NK-92 (cell line): Measurements from ENCODE around the gene ABLIM3.

ENCODE experiments used
- DNase-seq: peaks from one replicate; lab custom pipeline; 2025; ENCODE audit not compliant: unreplicated experiment; lab: John Stamatoyannopoulos, UW

ABLIM3 gene

DNA sequence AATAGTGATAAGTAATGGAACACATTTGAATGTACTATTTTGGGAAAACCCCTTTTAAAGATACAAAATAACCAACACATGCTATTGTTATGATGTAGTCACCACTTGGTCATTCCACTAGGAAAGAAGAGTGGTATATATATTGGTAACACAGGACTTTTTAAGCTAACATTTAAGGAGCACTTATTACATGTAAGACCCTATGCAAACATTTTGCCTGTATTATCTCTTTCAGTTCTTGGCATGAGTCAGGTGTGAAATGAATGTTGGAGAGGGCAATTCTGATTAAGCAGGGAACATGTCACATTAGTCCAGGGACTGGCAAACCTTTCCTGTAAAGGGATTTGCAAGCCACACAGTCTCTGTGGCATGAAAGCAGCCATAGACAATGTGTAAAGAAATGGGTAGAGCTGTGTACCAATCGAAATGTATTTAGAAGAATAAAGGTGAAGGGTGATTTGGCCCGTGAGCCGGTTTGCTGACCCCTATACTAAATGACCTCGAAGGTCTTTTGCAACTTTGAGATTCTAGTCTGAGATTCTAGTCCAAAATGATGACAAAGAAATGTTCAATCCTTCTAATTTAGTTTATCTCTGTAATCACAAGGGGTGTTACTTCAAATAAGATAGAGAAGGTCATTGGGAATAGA, 15.3 kb downstream of the ABLIM3 start:
- no peak for DNase-seq

DNA sequence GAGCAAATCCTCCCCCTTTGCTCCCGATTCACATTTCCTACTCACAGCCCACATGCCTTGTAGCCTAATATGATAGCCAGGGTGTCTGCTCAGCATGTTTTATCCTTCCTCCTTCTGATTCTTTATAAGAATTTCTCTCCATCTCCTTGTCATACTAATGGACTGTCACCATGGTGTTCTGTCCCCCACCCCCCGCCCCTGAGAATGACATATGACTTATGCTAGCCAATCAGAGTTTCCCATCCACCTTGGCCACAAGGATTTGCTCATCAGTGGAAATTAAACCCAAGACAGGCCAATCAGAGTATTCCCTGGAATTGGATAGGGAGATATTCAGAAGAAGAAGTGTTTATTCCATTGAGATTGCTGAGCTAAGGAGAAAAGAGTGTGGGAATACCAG, 16.0 kb downstream of the ABLIM3 start:
- no peak for DNase-seq

DNA sequence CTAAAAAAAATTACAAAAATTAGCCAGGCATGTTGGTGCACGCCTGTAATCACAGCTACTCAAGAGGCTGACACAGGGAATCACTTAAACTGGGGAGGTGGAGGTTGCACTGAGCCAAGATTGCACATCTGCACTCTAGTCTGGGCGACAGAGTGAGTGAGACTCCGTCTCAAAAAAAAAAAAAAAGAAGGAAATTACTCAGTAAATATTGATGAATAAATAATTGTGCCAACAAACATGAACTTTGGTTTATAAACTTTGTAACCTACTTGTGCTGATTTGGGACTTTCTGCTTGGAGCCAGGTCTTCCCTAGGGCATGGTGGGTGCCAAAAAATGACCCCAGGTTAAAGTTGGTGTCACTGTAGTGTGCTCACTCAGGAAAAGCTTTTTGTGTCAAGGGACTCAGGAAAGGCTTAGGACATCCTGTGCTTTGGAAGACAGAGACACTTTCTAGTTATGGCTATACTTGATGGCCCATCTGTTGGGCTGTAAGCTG, 19.0 kb downstream of the ABLIM3 start:
- DNase-seq = no peak

DNA sequence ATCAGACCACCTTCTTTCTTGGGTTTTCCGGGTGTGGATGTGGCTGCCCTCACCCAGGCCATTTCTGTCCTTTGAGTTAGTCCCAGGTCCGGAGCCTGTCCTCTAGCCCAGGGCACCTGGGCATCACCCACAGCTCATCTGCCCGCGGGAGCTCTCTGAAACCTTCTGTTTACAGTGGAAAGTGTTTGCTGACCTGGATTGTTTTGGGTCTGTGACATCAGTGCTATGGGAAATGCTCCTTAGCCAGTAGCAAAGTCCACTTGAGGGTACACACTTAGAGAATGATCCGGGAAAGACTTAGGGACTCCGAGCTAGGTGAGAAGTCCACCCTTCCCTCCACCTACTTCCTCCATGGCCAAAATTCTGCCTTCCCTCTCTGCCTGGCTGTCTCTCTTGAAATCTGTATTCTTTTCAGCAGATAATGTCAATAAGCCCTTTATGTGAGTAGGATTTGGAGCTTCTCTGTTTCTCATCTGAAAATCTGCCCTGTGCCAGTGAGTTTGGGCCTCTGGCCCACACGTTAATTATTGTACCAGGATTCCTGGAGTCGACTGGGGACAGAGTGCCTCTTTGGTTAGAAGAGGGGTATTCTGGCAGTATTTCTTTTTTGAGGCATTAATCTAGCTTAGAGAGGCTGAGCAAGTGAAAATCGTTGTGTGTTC, 19.9 kb downstream of the ABLIM3 start:
- DNase-seq = no peak

DNA sequence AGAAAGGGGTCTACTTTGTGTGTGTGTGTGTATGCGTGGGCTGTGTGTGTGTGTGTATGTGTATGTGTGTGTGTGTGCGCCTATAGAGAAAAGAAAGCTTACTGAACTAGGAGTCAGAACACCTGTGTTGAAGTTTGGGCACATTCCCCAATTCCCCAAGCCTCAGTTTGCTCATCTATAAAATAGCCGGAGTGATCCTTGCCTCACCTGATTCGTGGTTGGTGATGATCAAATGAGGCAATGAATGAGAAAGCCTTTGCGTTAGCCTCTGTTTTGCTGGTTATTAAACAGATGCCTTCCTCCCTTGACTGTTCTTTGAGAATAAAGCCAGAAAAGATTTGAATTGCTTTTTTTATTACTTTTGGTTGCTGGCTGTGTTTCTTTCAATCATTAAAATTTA, 20.6 kb downstream of the ABLIM3 start:
- no peak for DNase-seq

DNA sequence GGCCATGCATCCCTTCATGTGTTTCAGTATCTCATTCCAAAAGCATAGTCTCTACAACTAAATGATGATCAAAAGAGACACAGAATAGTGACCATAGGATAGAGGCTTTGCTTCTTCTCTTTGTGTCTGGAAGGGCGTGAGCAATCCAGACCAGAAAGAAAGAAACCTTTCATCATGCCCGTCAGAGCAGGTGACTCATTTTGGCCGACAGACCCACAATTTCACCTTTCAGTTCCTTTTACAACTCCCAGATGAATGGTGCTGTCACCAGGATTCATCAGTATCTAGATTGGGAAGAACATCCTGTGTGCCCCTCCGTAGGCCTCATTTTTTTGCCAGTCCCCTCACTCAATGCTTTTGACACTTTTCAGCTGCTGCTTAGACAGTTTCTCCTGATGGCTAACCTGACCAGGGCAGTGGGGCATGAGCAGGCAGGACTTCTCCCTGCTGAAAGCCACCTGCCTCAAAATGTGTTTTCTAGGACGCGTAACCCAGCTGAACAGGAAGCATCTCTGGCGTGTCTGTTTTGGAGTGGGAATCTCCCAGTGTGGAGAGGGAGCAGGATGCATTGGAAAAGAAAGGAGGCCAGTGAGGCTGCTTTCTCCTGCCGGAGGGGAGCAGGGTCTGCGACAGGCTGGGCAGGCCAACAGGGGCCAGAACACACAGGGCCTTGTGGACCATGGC, 21.2 kb downstream of the ABLIM3 start:
- DNase-seq = no peak

DNA sequence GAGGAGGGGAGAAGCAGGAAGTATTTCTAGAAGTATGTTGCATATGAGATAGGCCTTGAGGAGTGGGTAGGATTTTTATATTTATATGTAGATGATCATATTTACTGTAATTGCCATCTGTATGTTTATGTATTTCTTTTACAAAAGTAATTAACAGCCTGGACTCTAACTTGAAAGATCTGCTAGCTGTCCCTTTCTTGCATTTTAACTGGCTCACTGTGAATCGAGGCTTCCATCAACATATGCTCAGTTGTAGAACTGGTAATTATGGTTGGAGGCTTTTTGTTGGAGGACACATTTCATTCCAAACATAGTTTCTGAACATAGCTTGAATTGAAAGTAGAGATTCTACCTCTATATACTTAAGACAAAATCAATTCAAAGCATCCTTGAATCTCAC, 23.4 kb downstream of the ABLIM3 start:
- DNase-seq = no peak

GRCh38 chr5:149166128-149166527, 24.8 kb downstream of the ABLIM3 start:
- no peak for DNase-seq

- no peak for DNase-seq
These were observed 25.4 kb downstream of the ABLIM3 start for GRCh38 chr5:149166591-149167100.

DNA sequence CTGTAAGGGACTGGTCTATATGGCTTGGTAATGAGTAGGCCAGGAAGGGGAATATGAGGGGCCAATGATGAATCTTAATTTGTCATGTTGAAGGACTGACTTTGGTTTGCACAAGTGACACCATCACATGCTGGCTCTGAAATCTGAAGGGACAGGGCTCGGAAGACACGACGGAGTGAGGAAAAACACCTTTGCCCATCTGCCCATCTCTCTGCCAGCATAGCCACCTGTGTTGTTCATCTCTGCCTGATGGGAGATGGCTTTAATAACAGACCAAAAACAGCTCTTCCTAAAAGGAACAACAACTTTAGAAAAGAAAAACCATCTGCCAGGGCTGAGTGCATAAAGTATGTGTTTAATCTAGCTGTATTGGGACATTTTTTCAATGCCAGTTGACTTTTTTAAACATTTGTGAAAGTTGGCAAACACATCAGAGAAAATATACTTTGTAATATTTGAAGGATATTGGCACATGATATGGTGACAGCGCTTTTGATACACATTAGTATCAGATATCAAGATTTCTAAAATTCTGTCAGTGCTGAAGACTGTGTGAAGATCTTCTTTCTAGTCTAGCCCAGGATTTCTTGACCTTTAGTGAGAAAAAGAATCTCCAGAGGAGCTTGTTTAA, 27.1 kb downstream of the ABLIM3 start:
- DNase-seq = no peak

DNA sequence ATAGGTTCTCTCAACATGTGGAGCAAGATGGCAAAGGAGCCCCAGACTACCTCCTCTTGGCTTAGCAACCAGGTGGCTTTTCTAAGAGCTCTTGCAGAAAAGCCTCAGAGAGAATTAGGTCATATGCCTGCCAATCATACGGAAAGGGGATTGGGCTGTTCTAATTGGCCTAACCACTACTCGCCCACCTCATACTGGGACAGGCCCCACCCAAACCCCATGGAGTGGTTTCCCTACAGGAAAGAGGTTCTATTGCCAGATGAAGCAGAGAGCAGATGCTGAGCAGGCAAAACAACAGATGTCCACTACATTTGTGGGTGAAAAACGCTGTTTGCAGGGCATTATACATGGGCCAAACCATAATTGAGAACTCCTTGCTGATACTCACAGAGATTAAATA, 29.0 kb downstream of the ABLIM3 start:
- no peak for DNase-seq

DNA sequence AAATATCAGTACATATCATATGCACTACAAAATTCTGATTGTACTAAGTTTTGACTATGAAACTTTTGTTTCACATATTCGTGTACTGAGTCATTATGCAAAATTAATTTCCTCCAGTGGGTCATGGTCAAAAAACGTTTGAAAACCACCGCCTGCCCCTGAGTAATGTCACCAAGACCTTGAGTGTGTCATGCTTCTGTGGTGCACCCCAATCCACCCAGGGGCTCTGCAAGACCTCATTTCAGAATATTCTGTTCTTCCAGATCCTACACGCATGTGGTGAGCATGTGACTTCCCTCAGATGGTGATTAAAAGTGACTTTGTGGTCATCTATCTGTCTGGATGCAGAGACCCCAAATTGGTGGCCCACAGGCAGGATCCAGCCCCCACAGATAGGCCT, 31.0 kb downstream of the ABLIM3 start:
- DNase-seq = no peak

DNA sequence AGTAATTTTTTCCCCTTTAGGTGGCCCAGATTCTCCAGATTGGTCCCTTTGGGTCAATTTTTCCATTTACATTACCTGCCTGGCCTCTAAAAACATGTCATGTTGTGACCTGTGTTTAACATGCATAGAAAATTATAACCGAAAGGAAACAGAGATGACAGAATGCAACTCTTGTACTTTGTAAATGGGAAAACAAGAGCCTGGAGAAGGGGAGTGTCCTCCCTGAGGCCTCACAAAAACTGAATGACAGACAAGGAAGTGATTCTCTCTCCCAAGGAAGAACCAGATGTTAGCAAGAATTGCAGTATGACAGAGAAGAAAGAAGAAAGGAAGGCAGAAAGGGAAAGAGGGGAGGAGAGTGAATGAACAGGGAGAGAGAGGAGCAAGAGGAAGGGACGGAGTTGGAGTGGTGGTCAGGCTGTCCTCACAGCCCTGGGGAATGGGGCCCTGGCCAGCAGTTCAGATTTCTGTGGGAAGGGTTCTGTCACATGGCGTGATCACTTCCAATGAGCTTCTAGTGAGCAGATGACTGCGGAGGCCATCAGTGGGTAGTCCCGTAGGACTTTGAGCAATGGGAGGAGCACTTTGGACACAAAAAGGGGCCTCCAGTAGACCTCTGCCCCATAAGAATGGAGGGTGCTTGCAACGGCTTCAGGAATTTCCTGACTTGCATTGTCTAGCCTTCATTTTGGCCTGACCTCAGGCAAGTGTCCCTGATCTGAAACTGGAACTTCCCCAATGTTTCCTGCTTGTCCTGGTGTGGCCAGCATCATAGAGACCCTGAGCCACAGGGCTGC, 31.6 kb downstream of the ABLIM3 start:
- no peak for DNase-seq

- DNase-seq = no peak
These were observed 33.5 kb downstream of the ABLIM3 start for GRCh38 chr5:149174847-149175234.

DNA sequence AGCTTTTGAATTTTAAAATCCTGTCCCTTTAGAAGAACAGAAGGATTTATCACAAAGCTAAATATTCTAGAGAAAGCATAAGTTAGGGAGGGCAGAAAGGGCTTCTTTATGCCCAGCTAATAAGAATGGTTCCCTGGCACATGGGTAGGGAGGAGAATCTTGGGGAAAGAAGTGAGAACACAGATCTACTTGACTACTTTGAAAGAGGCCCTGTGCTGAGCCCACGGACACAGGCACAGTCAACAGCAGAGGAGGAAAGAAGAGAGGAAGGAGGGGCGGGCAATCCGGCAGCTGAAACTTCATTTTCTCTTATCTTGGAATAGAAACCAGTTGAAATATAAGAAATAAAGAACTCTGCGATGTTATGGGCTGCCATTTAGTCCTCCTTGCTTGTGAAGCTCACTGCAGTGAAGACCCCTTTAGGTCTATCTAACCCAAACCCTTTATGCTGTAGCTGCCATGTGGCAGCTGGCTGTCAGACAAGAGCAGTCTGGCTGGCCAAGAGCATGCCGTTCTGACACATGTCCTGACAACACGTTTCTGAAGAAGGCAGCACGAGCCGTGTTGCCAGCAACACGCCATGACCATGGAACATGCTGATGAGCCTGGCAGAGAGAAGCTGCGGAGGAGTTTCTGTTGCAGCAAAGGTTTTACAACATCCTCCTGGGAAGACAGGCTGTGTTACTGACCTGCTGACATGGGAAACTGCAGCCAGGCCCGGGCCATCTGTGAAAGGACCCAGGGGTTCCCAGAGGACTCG, 34.2 kb downstream of the ABLIM3 start:
- DNase-seq = no peak

DNA sequence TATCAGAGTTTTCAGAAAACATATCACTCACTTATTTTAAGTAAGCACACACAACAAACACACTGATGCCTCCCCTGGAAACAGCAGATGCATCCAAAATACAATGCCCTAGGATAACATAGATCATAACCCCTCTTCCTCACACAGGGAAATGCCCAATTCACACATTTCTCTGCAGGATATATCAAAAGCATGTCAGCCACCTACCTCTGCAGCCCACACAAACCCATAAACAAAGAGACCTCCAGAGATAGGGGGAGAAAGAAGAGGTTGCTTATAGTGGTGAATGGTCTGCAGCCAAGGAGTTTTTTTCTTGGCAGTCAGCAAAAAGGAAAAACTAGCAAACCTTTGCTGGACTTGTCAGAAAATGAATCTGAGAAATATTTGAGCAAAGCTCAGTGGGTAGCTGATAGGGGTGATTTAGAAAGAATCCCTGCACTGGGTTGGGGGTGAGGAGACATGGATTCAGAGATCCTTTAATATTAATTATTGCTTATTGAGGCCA, 36.1 kb downstream of the ABLIM3 start:
- DNase-seq = no peak

DNA sequence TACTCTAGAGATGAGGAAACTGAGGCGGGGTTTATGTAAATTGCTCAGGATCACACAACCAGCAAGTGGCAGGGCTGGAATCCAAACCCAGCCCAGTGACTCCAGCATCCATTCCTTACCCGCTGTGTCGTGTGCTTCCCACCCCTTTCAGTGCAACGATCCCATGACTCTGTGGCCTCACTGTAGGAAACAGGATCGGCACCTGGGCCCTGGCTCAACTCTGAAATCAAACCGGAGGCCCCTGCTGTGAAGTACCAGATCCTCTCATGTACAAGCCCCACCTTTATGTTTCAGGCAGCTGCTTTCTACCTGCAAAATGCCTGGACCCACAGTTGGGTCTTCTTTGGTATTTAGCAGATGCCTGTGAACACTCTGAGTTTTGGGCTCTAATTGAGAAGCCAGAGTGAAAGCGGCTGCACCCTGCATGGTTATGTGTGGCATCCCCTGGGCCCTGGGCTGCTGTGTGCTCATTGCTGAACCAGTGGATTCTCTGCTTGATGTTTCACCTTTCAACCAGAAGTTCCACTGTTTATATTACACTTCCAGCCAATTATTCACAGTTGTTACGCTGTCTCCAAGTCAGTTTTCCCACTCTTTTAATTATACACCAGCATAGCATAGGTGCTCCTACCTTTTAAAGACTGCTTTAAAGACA, 36.7 kb downstream of the ABLIM3 start:
- DNase-seq = no peak

GRCh38 chr5:149181732-149182131, 40.4 kb downstream of the ABLIM3 start:
- no peak for DNase-seq

- DNase-seq = no peak
These were observed 40.9 kb downstream of the ABLIM3 start for GRCh38 chr5:149182241-149182640.
